ENCODE results near the gene PTPRK. TPM values are rescaled to one million over a fixed set of nuclear protein-coding genes. Genes with fewer than 3 reads are reported as not detected.

The PTPRK gene
- total and polyA plus RNA-seq, 7 donors, result 6.0 to 51.3 (median 46.7) TPM

- Histone ChIP-seq H3K27me3 (no peaks in the 10 kb centered on the region), H3K9me3 (no peaks in the 10 kb centered on the region), H3K4me1 (peaks cover 0 to 48% (median 16%) of the 10 kb centered on the region in 4 donors), H3K36me3 (no peaks in the 10 kb centered on the region), H3K4me3 (no peak overlapping the region), H3K27ac (no peak overlapping the region)
- intact Hi-C loops (cut with DNase I), result loop anchor here (10.0 kb wide), 1 partner anchor 389 kb away; the partner anchor contains the start of gene PTPRK
- no peak for DNase-seq
- TF ChIP-seq EP300 (IDR thresholded peaks at IDR 0.05), result no peak
- TF ChIP-seq CTCF (IDR thresholded peaks at IDR 0.05), result no peak
- TF ChIP-seq POLR2AphosphoS5 (IDR thresholded peaks at IDR 0.05), result no peak
- no peak for TF ChIP-seq POLR2A (IDR thresholded peaks at IDR 0.05)
Measured at GRCh38 chr6:128135325-128135724, 385.1 kb downstream of the PTPRK start.

GRCh38 chr6:128131566-128131965 lies 388.8 kb downstream of the PTPRK start:
- H3K9me3 ChIP-seq, result no peaks in the 10 kb centered on the region
- intact Hi-C loops (cut with DNase I), result loop anchor here (10.0 kb wide), 1 partner anchor 393 kb away; the partner anchor contains the start of gene PTPRK
- WGBS, 2 donors, result 71 to 77% methylated on average over 3 of the region's 3 CpGs
- H3K27ac ChIP-seq, result peak overlapping the region in 2 of 4 donors; percentile 9 to 14
- H3K36me3 ChIP-seq, result no peaks in the 10 kb centered on the region
- no peak for DNase-seq
- no peaks in the 10 kb centered on the region for H3K27me3 ChIP-seq
- no peak overlapping the region for H3K4me3 ChIP-seq
- TF ChIP-seq EP300 (IDR thresholded peaks at IDR 0.05) (no peak), POLR2A (IDR thresholded peaks at IDR 0.05) (no peak), CTCF (IDR thresholded peaks at IDR 0.05) (no peak), POLR2AphosphoS5 (IDR thresholded peaks at IDR 0.05) (no peak)
- H3K4me1 ChIP-seq, result peaks cover 0 to 27% (median 14%) of the 10 kb centered on the region in 4 donors

GRCh38 chr6:128131036-128131435 lies 389.4 kb downstream of the PTPRK start:
- no peaks in the 10 kb centered on the region for H3K27me3 ChIP-seq
- H3K4me3 ChIP-seq, result no peak overlapping the region
- intact Hi-C loops (cut with DNase I), result loop anchor here (10.0 kb wide), 1 partner anchor 394 kb away; the partner anchor contains the start of gene PTPRK
- no peaks in the 10 kb centered on the region for H3K9me3 ChIP-seq
- H3K36me3 ChIP-seq, result no peaks in the 10 kb centered on the region
- H3K4me1 ChIP-seq, result peaks cover 0 to 27% (median 14%) of the 10 kb centered on the region in 4 donors
- peak overlapping the region in 2 of 4 donors; percentile 9 to 14 for H3K27ac ChIP-seq
- no peak for TF ChIP-seq POLR2AphosphoS5 (IDR thresholded peaks at IDR 0.05)
- TF ChIP-seq POLR2A (IDR thresholded peaks at IDR 0.05), result no peak
- no peak for TF ChIP-seq EP300 (IDR thresholded peaks at IDR 0.05)
- no peak for TF ChIP-seq CTCF (IDR thresholded peaks at IDR 0.05)
- 90 to 92% methylated on average over 4 of the region's 4 CpGs for WGBS, 2 donors
- no peak for DNase-seq

- Histone ChIP-seq H3K36me3 (no peaks in the 10 kb centered on the region), H3K9me3 (no peaks in the 10 kb centered on the region), H3K4me3 (no peak overlapping the region), H3K4me1 (peaks cover 0 to 27% (median 14%) of the 10 kb centered on the region in 4 donors), H3K27me3 (no peaks in the 10 kb centered on the region), H3K27ac (no peak overlapping the region)
- intact Hi-C loops (cut with DNase I), result loop anchor here (10.0 kb wide), 1 partner anchor 395 kb away; the partner anchor contains the start of gene PTPRK
- DNase-seq, result no peak
- no peak for TF ChIP-seq POLR2AphosphoS5 (IDR thresholded peaks at IDR 0.05)
- no peak for TF ChIP-seq EP300 (IDR thresholded peaks at IDR 0.05)
- no peak for TF ChIP-seq POLR2A (IDR thresholded peaks at IDR 0.05)
- no peak for TF ChIP-seq CTCF (IDR thresholded peaks at IDR 0.05)
Measured at GRCh38 chr6:128129679-128130078, 390.7 kb downstream of the PTPRK start.

- H3K9me3 ChIP-seq, result no peaks in the 10 kb centered on the region
- no peaks in the 10 kb centered on the region for H3K27me3 ChIP-seq
- 97 to 98% methylated on average over 1 of the region's 1 CpG for WGBS, 2 donors
- H3K4me3 ChIP-seq, result no peak overlapping the region
- TF ChIP-seq CTCF (IDR thresholded peaks at IDR 0.05) (no peak), POLR2AphosphoS5 (IDR thresholded peaks at IDR 0.05) (no peak), EP300 (IDR thresholded peaks at IDR 0.05) (no peak), POLR2A (IDR thresholded peaks at IDR 0.05) (no peak)
- H3K4me1 ChIP-seq, result peaks cover 0 to 27% (median 14%) of the 10 kb centered on the region in 4 donors
- H3K36me3 ChIP-seq, result no peaks in the 10 kb centered on the region
- intact Hi-C loops (cut with DNase I), result no loop called here
- H3K27ac ChIP-seq, result no peak overlapping the region
- DNase-seq, result no peak
Measured at GRCh38 chr6:128127650-128128049, 392.7 kb downstream of the PTPRK start.

All from sigmoid colon (tissue), 7 donors.